Forelimb muscle (tissue), 1 donor: Measurements from ENCODE around the gene UBE3C. TPM values are rescaled to one million over a fixed set of nuclear protein-coding genes. Genes with fewer than 3 reads are reported as not detected.
"Not testable (repeated sequence)": the region's sequence is repeated elsewhere in the genome, so short reads cannot be mapped to it uniquely, and the experiment has no call there.

Experiments used
- DNase-seq: peaks from one replicate; pipeline ENCODE4 v3.0.0-alpha.2; 2013; ENCODE audit warnings: low read depth
- polyA plus RNA-seq: library from polyadenylated mRNA; unstranded; fragments of 120-200 nt; gene quantifications from one replicate; pipeline ENCODE4 v1.2.1, GENCODE V29; 2013; ENCODE audit not compliant: insufficient read length

UBE3C gene
- 34.3 TPM for polyA plus RNA-seq

- DNase-seq, result peak; percentile 57
Observed at GRCh38 chr7:157138424-157139110, at the start of gene UBE3C. Gene UBE3C, plus strand, starts transcription at chr7:157138926. Its CDS starts 347 bp downstream, at chr7:157139273.

DNA sequence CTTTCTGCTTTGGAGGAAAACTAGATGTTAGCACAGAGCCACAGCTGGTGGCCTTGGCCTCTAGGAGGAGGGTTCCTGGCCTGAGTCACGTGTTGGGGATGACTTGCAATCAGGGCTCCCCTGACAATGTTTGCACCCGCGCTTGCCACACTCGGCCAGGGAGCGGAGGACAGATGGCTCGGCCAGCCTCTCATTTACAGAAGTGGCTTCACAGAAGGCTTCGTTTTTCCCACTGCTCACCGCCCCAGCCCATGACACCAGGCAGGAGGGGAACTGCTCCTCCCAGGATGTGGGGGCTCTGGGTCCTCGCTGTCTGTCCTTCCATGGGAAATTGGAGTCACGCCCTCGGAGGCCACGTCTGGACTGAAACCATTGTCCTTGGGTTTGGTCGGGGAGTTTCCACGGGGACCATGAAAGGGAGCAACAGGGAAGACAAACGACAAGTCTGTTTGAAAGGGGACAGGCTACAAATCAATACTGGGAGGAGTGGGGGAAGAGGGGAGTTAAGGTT is 49.6 kb upstream of the UBE3C start:
- no peak for DNase-seq

DNA sequence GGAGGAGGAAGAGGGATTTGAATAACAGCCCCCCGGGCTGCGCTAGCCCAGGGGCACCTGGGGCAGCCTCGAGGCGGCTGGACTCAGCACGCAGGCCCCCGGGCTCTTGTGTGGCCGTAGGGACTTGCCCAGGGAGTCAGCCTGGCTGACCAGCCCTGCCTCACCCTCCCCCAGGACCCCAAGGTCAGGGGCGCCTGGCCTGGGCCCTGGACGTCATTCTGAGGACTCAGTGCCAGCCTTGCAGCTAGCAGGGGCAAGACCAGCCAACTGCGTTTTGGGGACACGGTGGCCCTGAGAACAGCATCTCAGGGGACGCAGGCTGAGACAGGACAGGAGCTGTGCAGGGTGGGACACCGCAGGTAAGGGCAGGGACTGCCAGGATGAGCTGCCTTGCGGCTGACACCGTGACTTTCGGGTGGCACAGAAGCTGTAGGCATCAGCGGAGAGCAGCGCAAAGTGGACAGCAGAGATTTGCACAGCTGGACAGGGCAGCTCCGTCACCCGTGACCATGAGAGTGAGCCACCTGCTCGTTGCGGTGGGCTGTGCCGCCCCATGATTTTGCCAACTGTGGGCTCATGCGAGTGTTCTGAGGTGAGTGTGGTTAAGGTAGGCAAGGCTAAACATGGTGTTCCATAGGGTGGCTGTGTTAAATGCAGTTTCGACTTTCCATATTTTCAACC is 48.1 kb upstream of the UBE3C start:
- DNase-seq, result no peak

DNA sequence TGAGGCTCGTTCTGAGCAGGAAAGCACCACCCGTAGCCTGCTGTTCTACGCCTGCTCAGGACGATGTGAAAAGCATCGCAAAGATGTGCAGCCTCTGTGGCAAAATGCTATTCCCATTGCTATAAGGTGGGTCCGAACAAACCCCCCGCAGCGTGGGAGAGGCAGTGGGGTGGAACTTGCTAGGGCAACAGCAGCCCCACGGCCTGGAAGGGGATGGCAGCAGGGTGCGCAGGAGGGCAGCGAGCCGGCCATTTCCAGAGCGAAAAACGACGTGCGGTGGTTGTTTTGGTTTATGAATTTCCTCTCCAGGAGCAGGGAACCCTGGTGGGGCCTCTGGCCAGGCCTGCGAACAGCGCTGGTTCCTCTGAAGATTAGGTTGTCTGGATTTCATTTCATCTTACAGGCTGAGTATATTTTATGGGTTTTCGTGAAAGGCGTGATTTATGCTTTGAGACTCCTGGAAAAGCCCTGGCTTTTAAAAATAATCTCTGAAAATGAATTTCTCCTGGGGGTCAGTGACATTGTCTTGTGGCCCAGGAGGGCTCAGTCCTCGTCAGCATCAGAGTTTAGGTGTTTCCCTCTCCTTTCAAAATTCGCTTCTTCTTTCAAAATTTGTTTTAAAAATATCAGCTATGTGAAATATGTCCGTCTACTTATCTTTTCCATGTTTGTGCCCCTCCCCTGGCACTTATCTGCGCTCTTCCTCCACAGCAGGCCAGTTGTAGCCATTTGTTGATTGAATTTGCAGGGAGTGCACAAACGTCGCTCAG is 42.3 kb upstream of the UBE3C start:
- DNase-seq, result no peak

GRCh38 chr7:157097056-157097329 is 41.7 kb upstream of the UBE3C start:
- no peak for DNase-seq

DNA sequence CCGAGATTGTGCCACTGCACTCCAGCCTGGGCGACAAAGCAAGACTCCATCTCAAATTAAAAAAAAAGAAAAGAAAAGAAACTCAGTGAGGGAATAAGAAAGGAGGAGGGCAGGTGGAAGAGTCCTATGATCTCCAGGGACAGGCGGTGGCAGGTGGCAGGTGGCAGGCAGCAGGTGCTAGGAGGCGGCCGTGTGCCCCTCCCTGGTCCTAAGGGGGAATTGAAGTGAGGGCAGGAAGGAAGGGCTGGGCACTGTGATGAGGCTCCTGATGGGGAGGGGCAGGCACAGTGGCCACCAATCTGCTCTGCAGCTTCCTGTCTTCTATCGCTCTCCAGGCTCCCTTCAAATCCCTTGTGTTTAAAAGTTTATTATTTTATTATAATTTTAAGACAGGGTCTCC is 41.2 kb upstream of the UBE3C start:
- DNase-seq, result no peak

GRCh38 chr7:157100005-157100404 is 38.7 kb upstream of the UBE3C start:
- not testable (repeated sequence) for DNase-seq

- not testable (repeated sequence) for DNase-seq
Observed at GRCh38 chr7:157103641-157104040, 35.1 kb upstream of the UBE3C start.

GRCh38 chr7:157111311-157111710 is 27.4 kb upstream of the UBE3C start:
- no peak for DNase-seq

DNA sequence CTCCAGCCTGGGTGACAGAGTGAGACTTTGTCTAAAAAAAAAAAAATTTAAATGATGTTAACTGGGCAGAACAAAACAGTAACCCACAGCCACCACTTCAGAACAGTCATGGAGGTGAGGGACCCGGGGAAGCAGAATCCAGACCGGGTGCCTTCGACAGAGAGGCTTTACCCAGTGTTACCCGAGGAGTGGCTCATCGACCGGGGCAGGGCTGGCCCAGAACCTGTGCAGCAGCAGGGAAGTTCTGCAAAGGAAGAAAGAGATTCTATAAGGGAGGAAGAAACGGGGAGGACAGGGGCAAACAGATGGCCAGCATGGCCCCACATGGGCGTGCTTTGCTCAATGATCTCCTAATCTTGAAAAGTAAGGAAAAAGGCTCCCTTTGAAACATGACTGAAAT is 26.0 kb upstream of the UBE3C start:
- DNase-seq, result no peak

- DNase-seq, result no peak
Observed at GRCh38 chr7:157113607-157114006, 25.1 kb upstream of the UBE3C start.

DNA sequence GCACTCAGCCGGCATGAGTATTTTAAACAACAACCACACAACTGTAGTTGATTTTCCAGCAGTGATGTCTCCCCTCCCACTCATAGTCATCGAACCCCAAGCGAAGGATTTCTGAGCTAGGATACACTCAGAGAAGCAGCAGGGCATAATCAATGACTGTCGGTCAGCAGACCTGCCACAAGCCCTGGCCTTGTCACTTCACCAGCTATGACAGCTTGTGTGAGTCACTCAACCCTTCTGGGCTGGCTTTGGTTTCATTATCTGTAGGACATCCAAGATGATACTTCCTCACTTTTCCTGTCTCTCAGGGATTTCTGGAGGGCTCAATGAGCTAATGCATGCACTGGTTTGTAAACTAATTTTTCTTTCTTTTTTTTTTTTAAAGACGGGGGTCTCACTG is 22.0 kb upstream of the UBE3C start:
- DNase-seq, result no peak

- no peak for DNase-seq
Observed at GRCh38 chr7:157117796-157118195, 20.9 kb upstream of the UBE3C start.

DNA sequence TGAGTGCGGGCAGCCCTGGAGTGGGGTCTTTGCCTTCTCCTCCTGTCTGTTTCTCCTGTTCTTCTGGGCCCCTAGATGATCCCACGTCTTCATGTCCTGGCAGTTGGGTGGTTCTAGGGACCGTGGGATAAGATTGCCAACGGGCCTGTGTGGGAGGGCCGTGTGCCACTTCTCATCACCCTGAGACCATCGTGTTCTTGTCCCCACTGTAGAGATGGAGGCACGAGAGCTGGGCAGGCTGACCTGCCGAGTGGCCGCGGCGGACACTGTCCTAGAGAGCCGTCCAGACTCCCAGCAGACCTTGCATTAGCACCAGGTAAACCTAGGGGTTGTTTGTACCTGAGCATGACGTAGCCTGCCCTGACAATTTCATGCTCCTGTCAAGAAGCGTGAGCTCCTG is 18.5 kb upstream of the UBE3C start:
- DNase-seq, result no peak

DNA sequence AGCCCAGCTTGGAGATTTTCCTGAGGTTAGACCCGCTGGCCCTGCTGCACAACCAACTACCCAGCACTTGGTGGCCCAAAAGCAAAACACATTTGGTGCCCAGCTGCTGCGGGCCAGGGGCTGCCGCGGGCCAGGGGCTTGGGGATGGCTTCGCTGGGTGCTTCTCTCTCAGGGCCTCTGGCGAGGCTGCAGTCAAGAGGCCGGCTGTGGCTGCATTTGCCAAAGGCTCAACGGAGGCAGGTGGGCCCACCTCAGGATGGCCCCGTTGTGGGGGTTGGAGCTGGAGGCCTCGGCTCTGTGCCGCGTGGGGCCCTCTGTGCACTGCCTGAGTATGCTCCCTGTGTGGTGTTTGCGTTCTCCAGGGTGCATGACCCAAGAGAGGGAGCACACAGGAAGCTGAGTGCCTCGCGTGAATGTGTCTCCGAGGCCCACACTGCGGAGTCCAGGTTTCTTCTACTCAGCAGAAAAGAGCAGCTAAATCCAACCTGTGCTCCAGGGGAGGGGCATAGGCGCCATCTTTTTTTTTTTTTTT is 17.5 kb upstream of the UBE3C start:
- no peak for DNase-seq

DNA sequence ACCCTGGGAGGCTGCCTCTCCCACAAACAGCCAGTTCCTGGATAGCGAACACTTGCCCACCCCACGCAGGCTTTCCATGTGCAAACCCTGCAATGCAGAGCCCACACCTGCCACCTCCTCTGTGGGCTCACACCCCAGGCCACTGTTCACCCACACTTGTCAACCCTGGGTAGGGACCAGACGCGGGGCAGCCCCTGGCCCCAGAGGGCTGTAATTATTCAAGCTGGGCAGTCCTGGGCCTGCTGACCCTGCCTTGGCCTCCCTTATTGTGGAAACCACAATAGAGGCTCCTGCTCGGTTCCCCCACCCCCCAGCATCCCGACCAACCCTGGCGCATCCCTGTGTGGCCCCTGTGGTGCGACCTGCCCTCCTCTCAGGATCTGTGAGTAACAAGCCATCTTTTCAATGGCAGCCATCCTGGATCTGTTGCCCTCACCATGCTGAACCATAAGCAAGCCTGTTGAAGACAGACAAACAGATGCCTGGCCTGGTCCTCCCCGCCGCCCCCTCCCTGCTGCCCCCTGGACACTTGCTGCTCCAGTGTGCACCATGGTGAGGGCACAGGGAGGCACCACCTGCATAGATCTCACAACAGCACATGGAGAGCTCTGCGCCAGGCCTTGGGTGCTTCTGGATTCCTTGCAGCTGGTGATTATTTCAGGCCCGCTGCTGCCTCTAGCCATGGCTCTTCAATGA is 15.8 kb upstream of the UBE3C start:
- no peak for DNase-seq

- no peak for DNase-seq
Observed at GRCh38 chr7:157124690-157125089, 14.0 kb upstream of the UBE3C start.

DNA sequence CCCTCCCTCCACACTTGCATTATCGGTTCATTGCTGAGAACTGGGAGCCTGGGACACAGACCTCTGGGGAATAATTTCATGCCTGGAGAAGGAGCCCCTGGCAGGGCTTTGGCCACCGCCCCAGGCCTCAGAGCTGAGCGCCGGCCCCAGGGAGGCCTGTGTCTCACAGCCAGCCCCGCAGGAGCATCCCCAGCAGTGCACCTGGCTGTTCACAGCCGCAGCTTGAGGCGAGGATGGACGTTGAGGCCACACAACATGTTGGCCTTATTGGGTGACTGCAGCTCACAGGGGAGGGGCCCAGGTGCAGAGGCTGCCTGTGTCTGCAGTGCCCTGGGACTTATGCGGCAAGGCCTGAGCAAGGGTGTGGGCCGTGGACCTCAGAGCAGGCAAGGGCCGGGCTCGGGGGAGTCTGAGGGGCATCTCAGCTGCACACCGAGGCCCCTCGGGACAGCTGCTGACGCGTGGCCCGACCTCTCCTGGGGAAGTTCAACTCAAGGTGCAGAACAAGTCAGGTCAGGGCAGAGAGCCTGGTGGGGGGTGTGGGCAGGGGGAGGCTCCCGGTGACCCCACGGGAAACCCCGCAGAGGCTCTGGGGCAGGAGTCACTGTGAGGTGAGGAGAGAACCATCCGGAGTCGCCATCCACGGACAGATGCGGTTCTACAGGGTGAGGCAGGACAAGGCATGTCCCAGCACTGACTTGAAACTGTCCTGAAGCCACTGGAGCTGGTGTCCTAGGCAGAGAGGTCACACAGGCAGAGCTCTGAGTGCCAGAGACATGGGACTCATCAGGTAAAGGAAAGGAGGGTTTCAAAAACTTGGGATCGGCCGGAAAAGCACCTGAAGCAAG is 13.1 kb upstream of the UBE3C start:
- DNase-seq, result no peak

GRCh38 chr7:157126921-157127320 is 11.8 kb upstream of the UBE3C start:
- DNase-seq, result no peak

- DNase-seq, result no peak
Observed at GRCh38 chr7:157129200-157129599, 9.5 kb upstream of the UBE3C start.

DNA sequence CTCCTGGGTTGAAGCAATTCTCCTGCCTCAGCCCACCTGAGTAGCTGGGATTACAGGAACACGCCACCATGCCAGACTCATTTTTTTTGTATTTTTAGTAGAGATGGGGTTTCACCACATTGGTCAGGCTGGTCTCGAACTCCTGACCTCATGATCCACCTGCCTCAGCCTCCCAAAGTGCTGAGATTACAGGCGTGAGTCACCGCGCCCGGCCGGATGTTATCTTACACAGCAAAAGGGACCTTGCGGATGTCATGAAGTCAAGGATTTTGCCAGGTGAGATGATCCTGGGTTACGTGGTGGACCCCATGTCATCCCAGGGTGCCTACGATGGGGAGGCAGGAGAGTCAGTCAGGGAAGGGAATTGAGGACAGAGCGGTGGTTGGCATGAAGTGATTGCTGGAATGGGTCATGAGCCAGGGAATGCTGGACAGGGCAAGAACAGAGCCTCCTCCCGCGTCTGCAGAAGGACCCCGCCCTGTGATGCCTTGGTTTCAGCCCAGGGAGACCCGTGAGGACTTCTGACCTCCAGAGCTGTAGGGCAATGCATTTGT is 8.7 kb upstream of the UBE3C start:
- no peak for DNase-seq
